Measurements from ENCODE around the gene MARCHF6. TPM values are rescaled to one million over a fixed set of nuclear protein-coding genes. Genes with fewer than 3 reads are reported as not detected.

The MARCHF6 gene
- total RNA-seq, 1 donor from 2014 or later, result 136 TPM

DNA sequence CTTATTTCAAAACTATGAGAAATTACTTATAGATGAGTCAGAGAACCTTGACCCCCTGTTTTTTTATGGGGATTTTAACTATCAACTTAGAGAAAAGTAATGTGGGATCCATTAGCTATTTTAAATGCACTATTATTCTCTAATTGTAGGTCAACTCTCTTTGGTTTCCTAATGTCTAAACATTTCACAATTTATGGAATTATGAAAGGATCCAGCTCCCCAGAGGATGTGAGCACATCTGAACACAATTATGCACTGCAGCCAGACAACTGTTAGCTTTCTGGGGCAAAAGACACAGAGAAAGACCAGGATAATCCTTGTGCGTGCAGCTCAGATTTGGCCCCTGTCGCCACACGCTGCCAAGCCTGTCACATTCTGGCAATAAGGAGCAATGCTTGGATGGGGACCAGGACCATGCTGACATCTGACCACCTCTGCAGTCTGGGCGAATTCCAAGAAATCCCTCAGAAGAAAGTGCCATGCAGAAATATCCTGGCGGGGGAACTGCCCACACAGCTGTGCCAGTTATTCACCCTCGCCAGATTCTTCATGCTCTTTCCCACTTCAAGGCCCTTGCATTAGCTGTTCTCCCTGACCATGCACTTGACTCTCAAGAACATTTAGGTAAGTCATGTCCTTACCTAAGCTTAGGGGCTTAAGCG lies 23.5 kb upstream of the MARCHF6 start:
- intact Hi-C loops (cut with DNase I), result no loop called here
- ATAC-seq (peak; percentile 47 to 49), DNase-seq (no peak)
- Histone ChIP-seq H3K4me1 (peaks cover 45% of the 10 kb centered on the region), H3K36me3 (no peaks in the 10 kb centered on the region), H3K27ac (peak overlapping the region; percentile 3), H3K9me3 (no peaks in the 10 kb centered on the region), H3K27me3 (ENCODE audit: low read depth) (peaks cover 16% of the 10 kb centered on the region), H3K4me3 (no peak overlapping the region)
- TF ChIP-seq, protein P1, sequence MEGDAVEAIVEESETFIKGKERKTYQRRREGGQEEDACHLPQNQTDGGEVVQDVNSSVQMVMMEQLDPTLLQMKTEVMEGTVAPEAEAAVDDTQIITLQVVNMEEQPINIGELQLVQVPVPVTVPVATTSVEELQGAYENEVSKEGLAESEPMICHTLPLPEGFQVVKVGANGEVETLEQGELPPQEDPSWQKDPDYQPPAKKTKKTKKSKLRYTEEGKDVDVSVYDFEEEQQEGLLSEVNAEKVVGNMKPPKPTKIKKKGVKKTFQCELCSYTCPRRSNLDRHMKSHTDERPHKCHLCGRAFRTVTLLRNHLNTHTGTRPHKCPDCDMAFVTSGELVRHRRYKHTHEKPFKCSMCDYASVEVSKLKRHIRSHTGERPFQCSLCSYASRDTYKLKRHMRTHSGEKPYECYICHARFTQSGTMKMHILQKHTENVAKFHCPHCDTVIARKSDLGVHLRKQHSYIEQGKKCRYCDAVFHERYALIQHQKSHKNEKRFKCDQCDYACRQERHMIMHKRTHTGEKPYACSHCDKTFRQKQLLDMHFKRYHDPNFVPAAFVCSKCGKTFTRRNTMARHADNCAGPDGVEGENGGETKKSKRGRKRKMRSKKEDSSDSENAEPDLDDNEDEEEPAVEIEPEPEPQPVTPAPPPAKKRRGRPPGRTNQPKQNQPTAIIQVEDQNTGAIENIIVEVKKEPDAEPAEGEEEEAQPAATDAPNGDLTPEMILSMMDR (IDR thresholded peaks at IDR 0.05), result no peak

- Histone ChIP-seq H3K4me3 (no peak overlapping the region), H3K27ac (peak overlapping the region; percentile 3), H3K27me3 (ENCODE audit: low read depth) (peaks cover 16% of the 10 kb centered on the region), H3K36me3 (no peaks in the 10 kb centered on the region), H3K4me1 (peaks cover 45% of the 10 kb centered on the region), H3K9me3 (no peaks in the 10 kb centered on the region)
- DNase-seq (no peak), ATAC-seq (no peak)
- TF ChIP-seq, protein P1 (IDR thresholded peaks at IDR 0.05), result no peak
- intact Hi-C loops (cut with DNase I), result no loop called here
Observed at GRCh38 chr5:10330511-10331230, 22.8 kb upstream of the MARCHF6 start.

- no peak overlapping the region for H3K4me3 ChIP-seq
- no peaks in the 10 kb centered on the region for H3K36me3 ChIP-seq
- DNase-seq, result peak; percentile 66
- no peak overlapping the region for H3K27ac ChIP-seq
- H3K27me3 ChIP-seq (ENCODE audit: low read depth), result peaks cover 16% of the 10 kb centered on the region
- TF ChIP-seq, protein P1 (IDR thresholded peaks at IDR 0.05), result no peak
- intact Hi-C loops (cut with DNase I), result no loop called here
- no peaks in the 10 kb centered on the region for H3K9me3 ChIP-seq
- peaks cover 45% of the 10 kb centered on the region for H3K4me1 ChIP-seq
- ATAC-seq, result peak; percentile 56 to 60
Observed at GRCh38 chr5:10331341-10331796, 22.1 kb upstream of the MARCHF6 start.

- peaks cover 16% of the 10 kb centered on the region for H3K27me3 ChIP-seq (ENCODE audit: low read depth)
- H3K9me3 ChIP-seq, result no peaks in the 10 kb centered on the region
- no peak overlapping the region for H3K4me3 ChIP-seq
- no peak for ATAC-seq
- H3K4me1 ChIP-seq, result peaks cover 45% of the 10 kb centered on the region
- intact Hi-C loops (cut with DNase I), result no loop called here
- no peak overlapping the region for H3K27ac ChIP-seq
- TF ChIP-seq, protein P1 (IDR thresholded peaks at IDR 0.05), result no peak
- no peaks in the 10 kb centered on the region for H3K36me3 ChIP-seq
- DNase-seq, result no peak
Observed at GRCh38 chr5:10332301-10332700, 21.2 kb upstream of the MARCHF6 start.

DNA sequence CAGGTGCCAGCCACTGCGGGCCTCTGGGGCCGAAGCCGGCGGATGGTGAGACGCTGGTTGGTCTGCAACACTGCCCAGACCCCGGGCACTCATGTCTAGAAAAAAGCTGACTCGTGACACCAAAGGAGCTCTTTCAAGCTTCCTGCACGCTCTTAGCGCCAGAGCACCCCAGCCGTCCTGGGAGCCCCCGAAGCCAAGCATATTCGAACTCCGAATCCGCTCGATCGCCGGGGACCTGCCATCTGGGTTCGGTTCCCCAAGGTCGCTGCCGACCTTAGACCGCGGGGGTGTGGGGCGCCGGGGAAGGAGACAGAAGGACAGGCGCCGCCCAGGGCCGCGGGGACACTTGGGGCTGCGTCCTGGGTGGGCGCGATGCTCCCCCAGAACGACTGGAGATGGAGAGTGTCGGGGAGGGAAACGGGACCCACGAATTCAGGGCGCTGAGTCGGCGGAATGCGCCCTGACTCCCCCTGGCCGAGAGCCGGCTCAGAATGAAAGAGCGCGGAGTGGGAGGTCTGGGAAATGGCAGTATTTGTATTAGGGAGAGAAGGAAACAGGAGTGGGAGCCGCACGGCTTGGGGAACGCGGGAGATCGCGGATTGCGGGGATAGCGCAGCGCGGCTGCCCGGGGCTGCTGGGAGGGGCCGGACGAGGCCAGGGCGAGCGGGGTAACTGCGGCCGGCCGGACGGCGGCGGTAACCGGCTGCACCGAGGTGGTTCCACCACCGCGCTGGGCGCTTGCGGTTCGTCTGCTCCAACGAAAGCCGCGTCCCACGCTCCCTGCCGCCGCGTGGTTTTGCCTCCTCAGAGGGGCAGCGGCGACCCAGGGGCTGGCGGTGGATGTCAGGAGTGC lies 20.1 kb upstream of the MARCHF6 start:
- Histone ChIP-seq H3K27me3 (ENCODE audit: low read depth) (peaks cover 16% of the 10 kb centered on the region), H3K4me1 (peaks cover 45% of the 10 kb centered on the region), H3K9me3 (no peaks in the 10 kb centered on the region), H3K27ac (no peak overlapping the region), H3K36me3 (no peaks in the 10 kb centered on the region), H3K4me3 (peak overlapping the region; percentile 67)
- intact Hi-C loops (cut with DNase I), result no loop called here
- TF ChIP-seq, protein P1 (IDR thresholded peaks at IDR 0.05), result no peak
- DNase-seq (peak; percentile 65), ATAC-seq (peak; percentile 76 to 81)

Measured in lower lobe of right lung (tissue), 2 donors.